ENCODE data around the gene APOBEC3C.

DNA sequence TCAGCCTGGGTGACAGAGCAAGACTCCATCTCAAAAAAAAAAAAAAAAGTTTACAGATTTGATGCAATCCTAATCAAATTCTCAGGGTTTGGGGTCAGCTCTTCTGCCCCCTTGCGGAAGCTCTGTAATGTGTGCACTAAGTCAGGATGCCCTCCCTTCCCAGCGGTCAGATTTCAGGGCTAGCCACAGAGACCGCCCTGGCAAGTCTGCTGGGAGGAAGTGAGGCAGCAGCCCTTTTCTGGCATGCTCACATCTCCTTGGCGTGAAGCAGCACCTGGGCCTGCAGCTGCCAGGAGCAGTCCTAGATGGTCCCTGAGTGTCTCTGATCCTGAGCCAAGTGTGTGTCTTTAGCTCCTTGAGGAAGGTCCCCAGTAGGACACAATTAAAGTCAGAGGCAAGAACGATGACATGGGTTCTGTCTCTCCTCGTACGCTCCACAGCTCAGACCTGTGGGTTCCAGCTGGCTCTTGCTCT is 10.9 kb upstream of the APOBEC3C start:
- TF ChIP-seq, protein P1, sequence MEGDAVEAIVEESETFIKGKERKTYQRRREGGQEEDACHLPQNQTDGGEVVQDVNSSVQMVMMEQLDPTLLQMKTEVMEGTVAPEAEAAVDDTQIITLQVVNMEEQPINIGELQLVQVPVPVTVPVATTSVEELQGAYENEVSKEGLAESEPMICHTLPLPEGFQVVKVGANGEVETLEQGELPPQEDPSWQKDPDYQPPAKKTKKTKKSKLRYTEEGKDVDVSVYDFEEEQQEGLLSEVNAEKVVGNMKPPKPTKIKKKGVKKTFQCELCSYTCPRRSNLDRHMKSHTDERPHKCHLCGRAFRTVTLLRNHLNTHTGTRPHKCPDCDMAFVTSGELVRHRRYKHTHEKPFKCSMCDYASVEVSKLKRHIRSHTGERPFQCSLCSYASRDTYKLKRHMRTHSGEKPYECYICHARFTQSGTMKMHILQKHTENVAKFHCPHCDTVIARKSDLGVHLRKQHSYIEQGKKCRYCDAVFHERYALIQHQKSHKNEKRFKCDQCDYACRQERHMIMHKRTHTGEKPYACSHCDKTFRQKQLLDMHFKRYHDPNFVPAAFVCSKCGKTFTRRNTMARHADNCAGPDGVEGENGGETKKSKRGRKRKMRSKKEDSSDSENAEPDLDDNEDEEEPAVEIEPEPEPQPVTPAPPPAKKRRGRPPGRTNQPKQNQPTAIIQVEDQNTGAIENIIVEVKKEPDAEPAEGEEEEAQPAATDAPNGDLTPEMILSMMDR (IDR thresholded peaks at IDR 0.05) = peak; percentile 72 to 82 (median 73)
- TF ChIP-seq POLR2A (IDR thresholded peaks at IDR 0.05) (no peak), POLR2AphosphoS5 (IDR thresholded peaks at IDR 0.05) (peak in 2 of 3 donors; percentile 27 to 43)
